NK-92 (cell line): ENCODE measurements around the gene FBXL17.

Source experiments
- DNase-seq: peaks from one replicate; lab custom pipeline; 2025; ENCODE audit not compliant: unreplicated experiment; lab: John Stamatoyannopoulos, UW

FBXL17 gene

GRCh38 chr5:107959573-107960279 lies 422.2 kb downstream of the FBXL17 start:
- DNase-seq, result no peak

GRCh38 chr5:107958861-107959260 lies 423.0 kb downstream of the FBXL17 start:
- no peak for DNase-seq

GRCh38 chr5:107958432-107958831 lies 423.5 kb downstream of the FBXL17 start:
- no peak for DNase-seq

GRCh38 chr5:107957051-107957450 lies 424.8 kb downstream of the FBXL17 start:
- DNase-seq, result no peak

- no peak for DNase-seq
Observed at GRCh38 chr5:107955321-107955720, 426.6 kb downstream of the FBXL17 start.

- DNase-seq, result no peak
Observed at GRCh38 chr5:107954254-107954653, 427.6 kb downstream of the FBXL17 start.

GRCh38 chr5:107952450-107952849 lies 429.4 kb downstream of the FBXL17 start:
- DNase-seq, result no peak

GRCh38 chr5:107951309-107951708 lies 430.6 kb downstream of the FBXL17 start:
- DNase-seq, result no peak

- DNase-seq, result no peak
Observed at GRCh38 chr5:107950776-107951175, 431.1 kb downstream of the FBXL17 start.

- DNase-seq, result no peak
Observed at GRCh38 chr5:107949688-107950341, 432.1 kb downstream of the FBXL17 start.

GRCh38 chr5:107948377-107948776 lies 433.5 kb downstream of the FBXL17 start:
- DNase-seq, result no peak

GRCh38 chr5:107945061-107945460 lies 436.8 kb downstream of the FBXL17 start:
- DNase-seq, result no peak

GRCh38 chr5:107943923-107944322 lies 438.0 kb downstream of the FBXL17 start:
- no peak for DNase-seq

- no peak for DNase-seq
Observed at GRCh38 chr5:107941036-107941435, 440.9 kb downstream of the FBXL17 start.

GRCh38 chr5:107937651-107938355 lies 444.1 kb downstream of the FBXL17 start:
- no peak for DNase-seq

- DNase-seq, result no peak
Observed at GRCh38 chr5:107937204-107937603, 444.7 kb downstream of the FBXL17 start.

- no peak for DNase-seq
Observed at GRCh38 chr5:107936515-107936914, 445.4 kb downstream of the FBXL17 start.

GRCh38 chr5:107935645-107936044 lies 446.3 kb downstream of the FBXL17 start:
- DNase-seq, result no peak

GRCh38 chr5:107933326-107933725 lies 448.6 kb downstream of the FBXL17 start:
- no peak for DNase-seq

- DNase-seq, result no peak
Observed at GRCh38 chr5:107930891-107931290, 451.0 kb downstream of the FBXL17 start.

- DNase-seq, result no peak
Observed at GRCh38 chr5:107930092-107930491, 451.8 kb downstream of the FBXL17 start.

GRCh38 chr5:107929080-107929479 lies 452.8 kb downstream of the FBXL17 start:
- no peak for DNase-seq
